HG03095 (cell line): Measurements from ENCODE around the gene MSN.
A peak's percentile ranks its signal among the peaks of the same experiment; 100 is the strongest.

Experiments used
- ATAC-seq: cut with Tn5 transposase; IDR thresholded peaks from one replicate; pipeline ENCODE4 v1.9.1; 2021; ENCODE audit warnings: moderate library complexity; ENCODE audit not compliant: unreplicated experiment

MSN gene

DNA sequence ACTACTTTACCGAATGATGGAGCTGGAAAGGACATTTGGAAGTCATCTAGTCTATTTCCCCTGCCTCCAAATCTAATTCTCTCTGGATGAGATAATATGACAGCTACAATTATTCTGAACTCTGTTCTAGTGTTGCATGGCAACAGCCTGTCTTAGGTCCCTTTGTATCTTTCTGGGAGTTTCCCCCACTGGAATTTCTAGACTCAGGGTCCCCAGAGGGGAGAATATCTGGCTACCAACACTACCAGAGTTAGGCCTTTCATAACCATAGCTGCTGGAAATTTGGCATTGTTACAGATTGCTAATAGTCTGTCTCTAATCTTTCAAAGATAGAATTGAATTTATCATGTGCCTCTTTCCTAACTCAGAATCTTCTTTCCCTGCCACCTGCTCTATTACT lies 4.5 kb downstream of the MSN start:
- ATAC-seq, result no peak

DNA sequence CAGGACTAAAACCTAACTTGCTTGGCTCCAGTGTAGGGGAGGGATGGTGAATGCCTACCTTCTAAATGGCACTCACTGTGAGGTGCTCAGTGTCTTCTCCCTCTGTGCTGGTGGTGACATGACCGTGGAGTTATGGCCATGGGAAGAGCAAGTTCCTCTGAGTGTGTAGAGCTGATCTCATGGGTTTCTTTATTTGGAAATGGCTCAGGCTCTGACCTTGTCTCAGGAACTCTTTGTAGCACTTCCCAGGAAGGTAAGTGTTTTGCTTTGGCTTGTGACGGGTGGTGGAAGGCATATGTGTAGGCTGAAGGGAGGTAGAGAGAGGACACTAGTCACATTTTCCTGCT lies 6.4 kb downstream of the MSN start:
- no peak for ATAC-seq

DNA sequence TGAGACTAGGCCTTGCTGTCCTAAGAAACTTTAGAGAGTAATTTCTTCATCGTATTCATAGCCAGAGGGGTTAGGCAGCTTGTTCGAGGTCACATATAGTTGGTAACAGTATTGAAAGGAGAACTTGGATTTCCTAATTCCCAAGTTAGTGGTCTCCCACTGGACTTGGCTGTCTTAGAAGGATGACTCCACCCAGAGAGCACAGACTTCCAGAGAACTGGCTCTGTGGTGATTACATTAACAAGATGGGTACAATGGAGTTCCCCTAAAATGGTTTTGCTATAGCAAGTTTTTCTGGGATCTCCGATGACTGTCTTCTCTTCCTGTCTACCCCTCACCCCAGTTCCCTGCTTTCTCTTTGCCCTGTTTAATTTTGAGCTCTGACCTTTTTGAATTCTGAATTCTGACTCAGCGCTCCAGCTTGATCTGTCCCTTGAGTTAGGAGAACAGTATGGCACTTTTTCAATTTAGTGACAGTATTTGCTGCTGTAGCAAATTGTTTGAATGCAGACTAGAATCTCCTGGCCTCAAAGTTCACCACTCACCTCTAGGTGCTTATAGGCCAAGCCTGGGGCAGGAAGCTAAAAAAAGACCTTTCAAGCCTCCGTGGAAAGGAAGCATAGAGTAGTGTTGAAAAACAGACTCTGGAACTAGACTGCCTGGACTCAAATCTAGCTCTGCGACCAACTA lies 6.9 kb downstream of the MSN start:
- ATAC-seq, result no peak

DNA sequence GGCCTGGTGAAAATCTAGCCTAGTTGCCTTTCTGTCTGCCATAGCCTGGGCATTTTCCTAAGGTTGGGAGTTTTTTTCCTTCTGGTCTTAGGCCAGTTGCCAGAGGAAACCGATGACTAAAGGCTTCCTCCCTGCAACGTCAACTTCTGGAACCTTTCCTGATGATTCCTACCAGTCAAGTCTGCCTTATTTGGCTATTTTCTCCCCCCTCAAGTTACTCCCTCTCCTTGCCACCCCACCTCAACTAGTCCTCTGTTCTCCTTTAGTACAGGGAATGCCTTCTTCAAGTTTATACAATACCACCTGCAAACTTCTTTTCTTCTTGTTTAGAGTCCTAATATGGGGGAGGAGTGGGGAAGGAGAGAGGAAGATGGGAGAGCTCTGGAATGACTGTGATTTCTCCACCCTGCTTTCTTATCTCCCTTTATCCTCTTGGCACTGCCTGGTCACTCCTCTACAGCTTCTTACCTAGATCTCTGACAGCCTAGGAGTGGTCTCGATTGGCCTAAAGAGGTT lies 10.6 kb downstream of the MSN start:
- no peak for ATAC-seq

DNA sequence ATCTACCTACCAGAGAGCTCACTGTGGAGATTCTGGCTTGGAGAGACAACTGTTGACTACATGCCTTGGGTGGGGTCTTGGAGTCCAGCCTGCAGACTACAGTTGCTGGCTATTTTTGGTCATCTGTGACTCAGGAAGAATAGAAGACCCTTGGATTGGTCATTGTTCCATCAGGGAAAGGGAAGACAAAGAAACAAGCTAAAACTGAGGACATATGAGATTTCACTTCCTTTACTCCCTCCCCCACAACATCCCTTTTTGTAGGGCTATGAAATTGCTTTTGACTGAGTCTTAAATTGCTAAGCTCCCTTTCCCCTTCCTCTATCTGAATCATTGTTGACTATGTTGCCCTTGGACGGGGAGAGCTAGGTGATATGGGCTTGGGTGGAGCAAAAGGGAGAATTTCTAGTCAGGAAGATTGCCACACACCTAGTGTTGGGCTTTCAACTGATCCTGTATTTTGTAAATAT lies 11.7 kb downstream of the MSN start:
- no peak for ATAC-seq

DNA sequence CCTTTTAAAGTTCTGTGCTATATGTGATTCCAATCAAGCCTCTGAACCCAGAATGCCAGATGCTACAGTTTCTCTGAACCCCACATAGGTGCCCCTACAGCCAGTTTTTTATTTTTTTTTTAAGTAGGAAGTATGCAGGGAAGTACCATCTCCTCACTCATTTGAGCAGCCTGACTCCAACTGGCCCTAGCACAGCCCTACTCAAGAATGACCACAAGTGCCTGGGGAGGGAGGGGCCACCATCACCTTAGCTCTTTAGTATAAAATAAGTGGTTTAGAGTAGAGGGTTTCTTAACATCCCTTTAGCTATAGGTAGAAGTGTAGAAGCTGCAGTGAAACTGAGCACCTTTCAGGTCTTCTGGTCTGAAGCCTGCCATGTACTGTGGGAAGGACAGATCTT lies 14.4 kb downstream of the MSN start:
- no peak for ATAC-seq

DNA sequence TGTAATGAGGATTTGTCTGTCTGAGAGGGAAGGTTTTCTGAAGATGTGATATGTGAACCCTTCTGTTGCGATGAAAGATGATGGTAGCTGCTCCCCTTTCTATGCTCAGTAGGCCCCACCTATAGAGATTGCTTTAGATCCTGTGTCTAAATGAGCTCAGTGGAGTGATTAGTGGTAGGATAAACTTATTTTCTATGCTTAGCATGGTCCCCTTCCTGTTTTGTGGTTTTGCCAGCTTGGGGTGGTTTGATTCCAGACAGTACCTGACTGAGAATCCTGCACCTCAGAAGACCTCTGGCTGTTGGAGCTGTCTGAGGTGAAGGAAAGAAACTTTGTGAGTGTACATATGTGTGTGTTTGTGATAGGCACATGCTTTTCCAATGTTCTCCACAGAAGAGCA lies 17.7 kb downstream of the MSN start:
- ATAC-seq, result no peak

DNA sequence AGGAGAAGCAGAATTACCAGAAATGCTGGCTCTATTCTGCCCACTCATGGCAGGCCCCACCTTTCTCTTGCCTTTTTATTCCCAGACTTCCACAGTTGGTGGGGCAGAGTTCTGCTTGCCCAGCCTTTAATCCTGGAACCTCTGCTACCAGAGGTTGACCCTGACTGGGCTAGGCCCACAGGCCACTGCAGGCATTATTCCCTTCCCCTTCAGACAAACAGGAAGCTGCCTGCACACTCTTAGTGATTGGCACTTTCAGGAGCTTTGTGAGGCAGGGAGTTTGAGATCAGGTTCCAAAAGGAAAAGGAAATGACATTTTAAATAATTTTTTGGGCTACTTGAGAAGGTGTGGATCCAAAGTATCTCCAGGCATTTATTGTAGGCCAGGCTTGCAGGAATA lies 18.8 kb downstream of the MSN start:
- ATAC-seq, result no peak

DNA sequence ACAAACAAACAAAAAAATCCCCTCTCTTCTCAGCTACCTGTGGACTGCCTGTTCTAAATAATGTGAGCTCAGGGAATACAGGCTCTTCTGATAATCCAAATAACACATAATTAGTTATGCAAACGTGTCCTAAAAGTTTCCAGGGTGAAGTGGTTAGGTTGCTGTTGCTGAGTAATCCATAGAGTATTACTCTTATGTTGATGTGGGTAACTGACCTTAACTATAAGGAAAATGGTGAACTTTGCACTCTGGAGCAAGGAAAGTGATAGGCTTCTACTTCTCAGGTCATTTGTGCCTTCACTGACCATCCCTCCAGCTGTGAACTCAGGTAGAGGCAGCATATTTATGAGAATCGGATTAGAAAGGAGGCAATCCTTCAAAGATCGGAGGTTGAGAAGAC lies 19.9 kb downstream of the MSN start:
- no peak for ATAC-seq

DNA sequence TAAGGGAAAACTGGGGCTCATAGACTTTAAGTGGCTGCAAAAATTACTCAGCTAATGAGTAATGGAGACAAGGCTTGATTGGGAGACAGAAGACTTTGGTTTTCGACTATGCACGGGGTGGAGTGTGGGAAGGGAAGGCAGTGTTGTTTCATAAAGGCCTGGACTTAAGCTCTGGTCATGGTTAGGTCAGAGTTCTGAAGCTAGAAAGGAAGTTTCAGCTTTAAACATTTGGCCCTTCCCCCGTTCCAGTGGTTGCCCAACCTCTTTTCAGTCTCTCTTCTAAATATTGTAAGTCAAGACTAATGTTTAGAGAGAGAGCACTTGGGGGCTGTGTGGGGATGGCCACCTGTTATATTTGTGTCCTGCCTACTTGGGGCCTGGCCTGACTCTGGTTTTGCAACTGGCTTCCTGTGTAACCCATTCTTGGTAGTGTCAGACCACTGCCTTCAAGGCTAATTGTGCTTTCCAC lies 21.0 kb downstream of the MSN start:
- peak; percentile 87 for ATAC-seq

DNA sequence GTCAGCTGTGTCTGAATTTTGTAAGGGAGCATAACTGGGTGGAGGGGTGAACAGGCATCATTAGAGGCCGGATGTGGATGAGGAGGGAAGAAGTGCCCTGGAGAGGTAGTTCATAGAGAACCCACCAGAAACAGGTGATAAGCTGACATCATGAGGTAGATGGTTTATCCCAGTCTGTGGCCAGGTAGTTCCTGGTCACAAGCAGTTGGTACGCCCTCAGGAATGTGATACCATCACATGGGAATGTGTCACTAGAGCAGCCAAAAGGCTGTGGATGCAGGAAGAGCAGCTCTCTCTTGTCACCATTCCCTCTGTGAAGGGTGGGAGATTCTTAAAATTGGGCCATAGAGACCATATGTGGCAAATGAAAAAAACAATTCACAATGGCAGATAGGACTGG lies 21.9 kb downstream of the MSN start:
- ATAC-seq, result no peak

DNA sequence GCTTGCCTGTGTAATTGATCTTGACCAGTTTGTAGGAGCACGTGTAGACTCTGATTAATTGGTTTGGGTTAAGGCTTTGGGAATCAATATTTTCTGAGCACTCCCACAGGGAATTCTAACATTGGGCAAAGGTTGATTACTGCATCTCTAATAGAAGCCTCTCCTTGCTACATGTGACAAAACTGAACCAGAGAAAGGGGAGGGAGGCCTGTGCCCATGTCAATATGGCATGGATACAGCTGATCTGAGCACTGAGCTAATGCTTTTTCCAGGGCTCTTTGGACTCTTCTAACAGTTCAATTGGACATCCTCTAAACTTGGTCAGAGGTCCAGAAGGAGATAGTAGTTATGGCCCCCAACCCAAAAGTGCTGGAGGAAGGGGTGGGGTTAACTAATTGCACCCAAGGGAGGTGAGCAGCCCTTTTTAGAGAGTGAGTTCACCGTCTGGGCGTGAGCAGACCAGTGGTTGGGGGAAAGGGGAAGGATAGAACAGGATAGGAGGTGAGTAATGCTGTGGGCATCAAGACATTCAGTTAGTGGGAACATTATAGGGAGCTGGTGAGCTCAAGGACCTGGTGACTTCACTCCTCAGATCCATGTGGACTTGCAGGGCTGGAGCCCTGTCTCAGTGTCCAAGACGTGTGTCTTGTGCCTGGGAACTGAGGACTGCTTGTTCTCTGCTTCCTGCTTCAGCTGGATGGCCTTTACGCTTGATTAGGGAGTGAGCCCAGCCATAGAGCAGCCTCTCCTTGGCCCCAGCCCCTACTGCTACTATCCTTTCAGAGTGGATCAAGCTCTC lies 22.8 kb downstream of the MSN start:
- no peak for ATAC-seq

DNA sequence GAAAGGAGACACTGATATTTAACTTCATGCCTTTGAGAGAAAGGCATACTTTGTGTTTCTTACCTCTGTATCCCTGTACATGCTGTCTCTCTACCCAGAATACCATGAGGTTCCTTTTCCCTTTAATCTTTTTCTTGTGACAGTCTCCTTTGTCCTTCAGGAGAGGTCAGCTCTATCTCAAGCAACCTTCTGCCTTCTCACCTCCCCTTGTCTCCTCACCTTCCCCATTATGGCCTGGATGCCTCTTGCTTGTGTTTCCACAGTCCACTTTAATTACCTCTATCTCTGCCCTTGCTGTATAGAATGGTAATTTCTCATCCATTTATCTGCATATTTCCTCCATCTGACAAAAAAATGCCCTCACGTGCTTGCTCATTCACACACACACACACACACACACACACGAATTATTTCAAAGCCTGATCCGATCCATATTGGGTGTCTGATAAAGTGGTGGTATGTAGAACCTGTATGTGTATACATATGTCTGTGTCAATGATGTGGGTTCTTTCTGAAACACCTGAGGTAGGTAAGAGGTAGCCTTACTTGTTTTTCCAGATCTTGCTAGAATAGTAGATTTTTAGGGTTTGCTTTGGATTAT lies 28.5 kb downstream of the MSN start:
- ATAC-seq, result no peak

DNA sequence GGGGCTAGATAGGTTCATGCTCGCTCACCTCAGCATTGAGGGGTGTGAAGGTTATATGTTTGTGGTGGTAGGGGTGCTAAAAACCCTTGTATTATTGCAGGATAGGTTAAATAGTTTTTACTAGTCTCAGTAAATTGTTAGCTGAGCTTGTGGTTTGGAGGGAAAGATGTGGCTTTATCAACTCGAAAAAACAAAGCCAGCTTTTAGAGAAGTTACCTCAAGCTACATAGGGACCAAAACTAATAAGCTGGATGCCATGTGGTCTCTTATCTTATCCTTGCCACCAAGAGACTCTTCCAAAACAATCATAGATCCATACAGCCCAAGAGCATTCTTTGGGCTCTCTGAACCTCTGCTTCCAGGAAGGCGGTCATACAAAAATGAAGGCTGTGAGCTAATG lies 29.2 kb downstream of the MSN start:
- no peak for ATAC-seq

DNA sequence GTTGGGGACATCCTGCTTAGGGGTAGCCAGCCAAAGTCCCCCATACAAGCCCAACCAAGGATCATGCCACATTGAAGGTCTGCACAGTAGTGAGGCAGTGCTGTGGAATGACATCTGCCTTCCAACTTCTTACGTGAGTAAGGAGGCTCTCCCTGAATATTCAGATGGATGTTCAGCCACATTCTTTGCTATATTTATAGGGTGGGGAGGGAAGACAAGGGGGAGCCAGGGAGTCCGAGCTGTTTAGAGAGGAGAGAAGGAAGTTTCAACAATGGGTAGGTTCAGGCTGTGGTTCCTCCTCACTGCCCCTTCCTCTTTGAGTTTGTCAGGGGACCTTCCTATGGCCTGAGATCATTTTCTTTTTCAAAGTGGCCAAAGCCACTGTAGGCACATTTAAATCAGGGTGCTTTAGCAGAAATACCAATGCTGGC lies 29.8 kb downstream of the MSN start:
- ATAC-seq, result no peak

DNA sequence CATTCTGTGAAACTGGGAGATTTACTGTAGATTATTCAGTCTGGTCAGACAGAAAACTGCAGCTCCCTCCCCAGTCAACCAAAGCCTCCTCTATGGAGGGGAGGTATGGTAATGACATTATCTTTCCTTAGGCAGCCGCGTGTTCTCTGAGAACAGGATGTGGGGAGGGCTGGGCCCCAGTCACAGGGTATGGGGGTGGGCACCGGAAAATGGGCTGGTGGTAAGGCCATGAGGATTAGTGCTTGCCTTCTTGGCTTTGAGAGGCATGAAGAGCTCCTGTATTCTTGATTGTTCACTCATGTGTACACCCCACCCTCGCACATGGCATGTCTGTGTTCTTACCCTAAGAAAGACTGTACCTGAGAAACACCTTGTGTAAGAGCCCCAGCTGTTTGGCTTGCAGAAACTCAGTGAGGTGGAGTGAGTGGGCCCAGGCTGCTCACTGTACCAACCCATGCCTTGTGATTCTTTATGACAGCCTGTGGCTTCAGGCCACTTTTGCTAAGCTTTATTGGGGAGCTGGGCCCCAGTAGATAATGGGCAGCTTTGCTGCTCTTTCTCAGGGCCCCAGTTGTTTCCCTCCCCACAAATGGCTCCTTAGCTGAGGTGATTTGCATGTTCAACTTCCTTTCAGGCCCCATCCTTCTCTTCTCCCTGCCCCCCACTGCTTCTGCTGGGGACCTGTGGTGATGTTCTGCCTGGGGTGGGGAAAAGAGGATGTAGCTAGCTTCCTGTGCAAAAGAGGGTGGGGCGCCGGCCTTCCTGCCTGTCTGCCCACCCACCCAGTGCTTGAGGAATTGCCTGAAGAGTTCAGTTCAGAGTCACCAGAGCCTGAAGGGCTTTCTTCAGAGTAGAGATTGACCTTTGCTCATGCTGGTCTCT lies 30.7 kb downstream of the MSN start:
- peak; percentile 68 for ATAC-seq

DNA sequence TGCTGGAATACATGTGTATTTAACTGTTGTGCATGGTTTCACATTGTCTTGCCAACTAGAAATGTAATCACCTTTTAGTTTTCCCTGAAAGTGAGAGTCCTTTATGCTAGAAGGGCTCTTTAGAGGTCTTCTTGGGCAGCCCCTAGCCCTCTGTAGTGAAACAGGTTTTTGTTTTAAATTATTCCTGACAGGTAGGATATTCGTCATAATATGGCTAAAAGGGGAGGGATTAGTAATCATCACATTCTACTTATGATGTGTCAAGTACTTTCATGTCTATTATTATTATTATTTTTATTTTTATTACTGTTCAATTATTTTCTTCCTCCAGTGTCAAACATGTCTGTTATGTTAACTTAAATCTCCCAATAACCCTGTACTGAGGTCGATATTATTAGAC lies 35.5 kb downstream of the MSN start:
- no peak for ATAC-seq

DNA sequence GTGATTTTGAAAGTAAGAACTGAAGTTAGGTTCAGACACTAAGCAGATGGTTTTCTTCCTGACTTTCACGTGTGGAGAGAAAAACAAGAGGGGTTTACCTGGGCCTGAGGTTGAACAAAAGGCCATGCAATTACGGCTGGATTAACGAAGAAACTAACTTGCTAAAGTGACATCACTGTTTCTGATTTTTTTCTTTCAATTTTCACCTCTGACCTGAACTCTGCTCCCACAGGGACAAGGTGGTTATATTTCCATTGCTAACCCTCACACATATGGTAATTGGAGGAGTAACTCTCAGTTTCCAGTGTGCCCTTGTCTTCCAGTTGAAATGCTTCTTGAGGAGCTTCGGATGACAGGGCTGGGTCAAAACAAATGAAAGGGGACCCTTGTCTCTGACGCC lies 38.0 kb downstream of the MSN start:
- ATAC-seq, result no peak

DNA sequence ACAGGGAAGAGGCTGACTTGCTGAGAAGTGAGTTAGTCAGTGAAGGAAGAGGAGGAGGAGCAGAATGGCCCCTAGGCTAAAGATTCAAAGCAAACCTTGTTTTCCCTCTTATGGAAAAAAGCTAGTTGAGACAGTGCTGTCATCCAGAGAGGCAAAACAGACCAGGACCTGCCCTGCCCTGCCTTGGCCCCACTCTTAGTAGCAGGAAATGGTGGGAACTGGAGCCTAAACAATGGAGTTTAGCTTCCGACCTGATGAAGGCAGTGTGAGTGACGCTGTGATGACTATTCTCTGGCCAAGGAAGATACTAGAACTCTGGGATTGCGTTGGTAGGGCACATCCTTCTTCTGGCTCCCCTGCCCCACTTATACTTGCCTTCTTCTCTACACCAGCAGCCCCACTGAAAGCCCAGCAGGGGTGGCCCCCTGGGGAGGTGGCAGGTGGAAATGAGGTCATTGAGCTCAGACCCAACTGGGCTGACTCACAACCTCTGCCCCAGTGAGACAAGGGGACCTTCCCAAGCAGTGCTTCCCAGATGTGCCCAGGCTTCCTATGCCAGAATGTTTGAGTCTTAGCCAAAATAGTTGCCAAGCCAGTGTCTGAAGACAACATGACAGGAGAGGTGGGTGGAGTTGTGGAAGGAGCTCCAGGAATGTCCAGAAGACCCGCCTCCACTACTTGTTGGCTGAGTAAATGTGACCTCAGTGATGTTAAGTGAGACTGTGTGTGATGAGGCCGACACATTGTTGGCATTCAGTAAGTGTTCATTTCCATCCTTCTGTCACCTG lies 38.8 kb downstream of the MSN start:
- ATAC-seq, result no peak

DNA sequence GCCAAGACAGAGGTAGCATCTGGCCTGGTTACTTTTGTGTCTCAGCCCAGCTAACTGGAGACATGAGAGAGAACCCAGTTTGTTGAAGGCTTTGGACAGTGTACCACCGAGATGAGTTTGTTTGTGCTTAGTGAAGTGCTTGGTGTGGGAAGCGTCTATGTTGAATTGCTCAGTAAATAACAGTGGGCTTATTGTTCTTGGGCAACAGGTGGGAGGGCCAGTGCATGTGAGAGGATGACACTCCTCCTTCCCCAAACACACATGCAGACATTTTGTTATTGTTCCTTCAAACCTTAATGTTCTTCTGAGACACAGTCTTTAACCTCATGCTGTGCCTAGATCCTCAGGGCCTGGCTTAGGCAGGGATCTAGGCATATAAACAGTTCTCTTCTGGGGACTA lies 39.7 kb downstream of the MSN start:
- ATAC-seq, result no peak
